IMR-90 (cell line): ENCODE measurements around the gene AASS. TPM values are rescaled to one million over a fixed set of nuclear protein-coding genes. Genes with fewer than 3 reads are reported as not detected.

Experiments used
- ATAC-seq: fragments of 200-7000 bp; cut with Tn5 transposase; 2 replicates; pipeline ENCODE4 v1.9.1; 2020; ENCODE audit warnings: low read depth, mild to moderate bottlenecking, moderate library complexity
- Bru-seq: library from RNA; stranded (reverse); fragments of 400-500 nt; gene quantifications from one replicate; lab custom pipeline; 2021; lab: Mats Ljungman, UMichigan
- BruChase-seq, 2 experiments: library from RNA; stranded (reverse); fragments of 400-500 nt; gene quantifications; one replicate each; lab custom pipeline; 2021; lab: Mats Ljungman, UMichigan
- BruUV-seq: library from RNA; stranded (reverse); fragments of 400-500 nt; replicated peaks from 2 replicates; lab custom pipeline; 2021; lab: Mats Ljungman, UMichigan
- CTCF ChIA-PET: fragments of 300-600 bp; formaldehyde crosslinking; extraction: SDS; loops from one replicate; lab custom pipeline; 2021; ENCODE audit warnings: antibody characterized with exemption; lab: Yijun Ruan, JAX
- POLR2A ChIA-PET: fragments of 300-600 bp; sonication (Branson Sonifier 250); formaldehyde crosslinking; loops from one replicate; lab custom pipeline; 2022; ENCODE audit warnings: antibody characterized with exemption; ENCODE audit not compliant: unreplicated experiment; lab: Charles Lee
- DNase-seq: peaks from one replicate; pipeline ENCODE4 v3.0.0; 2013
- H2AFZ ChIP-seq: replicated peaks from 2 replicates; pipeline ENCODE3; 2013; ENCODE audit warnings: low read length, mild to moderate bottlenecking; ENCODE audit not compliant: poor library complexity
- H2AK5ac ChIP-seq: 2 replicates; pipeline ENCODE4 v1.6.1; 2013; ENCODE audit warnings: low read depth, low read length, inconsistent platforms
- H2AK9ac ChIP-seq: replicated peaks from 2 replicates; pipeline ENCODE3; 2013; ENCODE audit warnings: mild to moderate bottlenecking, low read depth, low read length, moderate library complexity; ENCODE audit not compliant: poor library complexity
- H2BK120ac ChIP-seq: 2 replicates; pipeline ENCODE4 v1.6.1; 2013; ENCODE audit warnings: low read depth, low read length, inconsistent platforms
- H2BK15ac ChIP-seq: 3 replicates; pipeline ENCODE4 v1.6.1; 2013; ENCODE audit warnings: low read depth, low read length, inconsistent platforms
- H2BK20ac ChIP-seq: 2 replicates; pipeline ENCODE4 v1.6.1; 2013; ENCODE audit warnings: low read depth, mild to moderate bottlenecking, inconsistent platforms, low read length, moderate library complexity
- H2BK5ac ChIP-seq: 2 replicates; pipeline ENCODE4 v1.6.1; 2013; ENCODE audit warnings: mild to moderate bottlenecking, low read depth, low read length, inconsistent platforms; ENCODE audit not compliant: poor library complexity, severe bottlenecking
- H3K14ac ChIP-seq: replicated peaks from 2 replicates; pipeline ENCODE4 v1.6.1; 2013; ENCODE audit warnings: low read depth, low read length, inconsistent platforms
- H3K18ac ChIP-seq: 2 replicates; pipeline ENCODE4 v1.6.1; 2013; ENCODE audit warnings: low read depth, low read length, control low read depth
- H3K23ac ChIP-seq: 2 replicates; pipeline ENCODE4 v1.6.1; 2013; ENCODE audit warnings: low read depth, low read length, inconsistent platforms
- H3K27ac ChIP-seq: 2 replicates; pipeline ENCODE4 v1.5.1; 2013; ENCODE audit warnings: mild to moderate bottlenecking, control low read depth, low read length; ENCODE audit not compliant: insufficient read depth
- H3K27me3 ChIP-seq: 2 replicates; pipeline ENCODE4 v1.6.1; 2013; ENCODE audit warnings: low read length; ENCODE audit not compliant: control insufficient read depth, insufficient read depth
- H3K36me3 ChIP-seq: 2 replicates; pipeline ENCODE4 v1.6.1; 2013; ENCODE audit warnings: low read length, mixed read lengths; ENCODE audit not compliant: control insufficient read depth, insufficient read depth
- H3K4ac ChIP-seq: 2 replicates; pipeline ENCODE4 v1.6.1; 2013; ENCODE audit warnings: low read depth, low read length, inconsistent platforms
- H3K4me1 ChIP-seq: 2 replicates; pipeline ENCODE4 v1.6.1; 2013; ENCODE audit warnings: low read length, mixed read lengths; ENCODE audit not compliant: control insufficient read depth, insufficient read depth
- H3K4me2 ChIP-seq: 2 replicates; pipeline ENCODE4 v1.6.1; 2013; ENCODE audit warnings: low read depth, mild to moderate bottlenecking, control low read depth, low read length, moderate library complexity
- H3K4me3 ChIP-seq: 2 replicates; pipeline ENCODE4 v1.5.1; 2013; ENCODE audit warnings: low read depth, mild to moderate bottlenecking, control low read depth, low read length, moderate library complexity; ENCODE audit not compliant: insufficient read depth
- H3K56ac ChIP-seq: 2 replicates; pipeline ENCODE4 v1.6.1; 2013; ENCODE audit warnings: low read length, inconsistent platforms; ENCODE audit not compliant: insufficient read depth; ENCODE audit errors: extremely low read depth
- H3K79me1 ChIP-seq, 2 experiments: 2 replicates each; pipeline ENCODE4 v1.6.1; 2013; ENCODE audit warnings: low read length in 2 of 2, inconsistent platforms in 1 of 2, low read depth in 1 of 2
- H3K9ac ChIP-seq: 2 replicates; pipeline ENCODE4 v1.6.1; 2013; ENCODE audit warnings: low read depth, low read length, control low read depth
- H3K9me1 ChIP-seq: 2 replicates; pipeline ENCODE4 v1.6.1; 2013; ENCODE audit warnings: low read length, inconsistent platforms; ENCODE audit not compliant: insufficient read depth
- H3K9me3 ChIP-seq: 2 replicates; pipeline ENCODE4 v1.6.1; 2013; ENCODE audit warnings: low read length; ENCODE audit not compliant: control insufficient read depth, insufficient read depth
- H4K20me1 ChIP-seq: 2 replicates; pipeline ENCODE4 v1.6.1; 2013; ENCODE audit warnings: low read length, inconsistent platforms; ENCODE audit not compliant: insufficient read depth
- H4K5ac ChIP-seq: 2 replicates; pipeline ENCODE4 v1.6.1; 2013; ENCODE audit warnings: mild to moderate bottlenecking, low read depth, low read length, control low read depth
- H4K8ac ChIP-seq, 2 experiments: 2 replicates each; pipeline ENCODE4 v1.6.1; 2013; ENCODE audit warnings: low read depth in 2 of 2, low read length in 2 of 2, control low read depth in 1 of 2, inconsistent platforms in 1 of 2
- H4K91ac ChIP-seq: 2 replicates; pipeline ENCODE4 v1.6.1; 2013; ENCODE audit warnings: low read depth, low read length, inconsistent platforms; ENCODE audit not compliant: insufficient read depth
- CEBPB ChIP-seq: IDR thresholded peaks from 2 replicates; pipeline ENCODE4 v1.6.1; 2012; ENCODE audit warnings: low read depth, low read length, improper control_type of control experiment
- MAFK ChIP-seq: IDR thresholded peaks from 2 replicates; pipeline ENCODE4 v1.6.1; 2012; ENCODE audit warnings: low read depth, low read length, improper control_type of control experiment
- MAZ ChIP-seq: IDR thresholded peaks from 2 replicates; pipeline ENCODE4 v1.6.1; 2012; ENCODE audit warnings: low read depth, mild to moderate bottlenecking, low read length, improper control_type of control experiment, moderate library complexity, borderline replicate concordance
- MXI1 ChIP-seq: IDR thresholded peaks from 2 replicates; pipeline ENCODE4 v1.6.1; 2012; ENCODE audit warnings: low read depth, mild to moderate bottlenecking, low read length, moderate library complexity, borderline replicate concordance
- NFE2L2 ChIP-seq: fragments of 150-350 bp; IDR thresholded peaks from 2 replicates; pipeline ENCODE4 v1.6.1; 2016; ENCODE audit warnings: low read depth, mild to moderate bottlenecking, low read length
- POLR2A ChIP-seq: IDR thresholded peaks from 2 replicates; pipeline ENCODE4 v1.6.1; 2012; ENCODE audit warnings: mild to moderate bottlenecking, low read depth, low read length
- RFX5 ChIP-seq: IDR thresholded peaks from 2 replicates; pipeline ENCODE4 v1.8.0; 2012; ENCODE audit warnings: low read depth, mild to moderate bottlenecking, low read length, moderate library complexity
- WGBS, 2 experiments: methylation state at CpG; one replicate each; pipeline versions ENCODE4 v1.1.5 to v1.1.7; 2013; ENCODE audit warnings: missing lambda C conversion rate in 2 of 2; ENCODE audit not compliant: insufficient read length in 1 of 2; ENCODE audit errors: extremely low coverage in 2 of 2; 5-methylcytosine and 5-hydroxymethylcytosine counted together
- dilution Hi-C: fragments of 300-500 bp; cut with HindIII; formaldehyde crosslinking; loops from one replicate; pipeline ENCODE4 v1.14.3; 2018; ENCODE audit warnings: low sequenced_read_pairs; ENCODE audit not compliant: unreplicated experiment
- in situ Hi-C: fragments of 300-500 bp; cut with MboI; formaldehyde crosslinking; loops from 3 replicates; pipeline ENCODE4 v1.14.3; 2019; ENCODE audit warnings: low sequenced_read_pairs, inconsistent platforms, mixed read lengths
- intact Hi-C: fragments of 100-400 bp; cut with micrococcal nuclease; formaldehyde crosslinking; loops from 2 replicates; pipeline ENCODE4 v1.10.0; 2022
- long read RNA-seq: library from polyadenylated mRNA; unstranded; transcript quantifications from one replicate; pipeline ENCODE4 v2.0.0, GENCODE V29; 2021; ENCODE audit not compliant: unreplicated experiment
- polyA plus RNA-seq, 3 experiments: library from polyadenylated mRNA; depleted of rRNA; stranded (reverse); fragments of >200 nt; gene quantifications; 2 replicates each; pipeline ENCODE4 v1.2.3, GENCODE V29; 2012; ENCODE audit warnings: low replicate concordance in 1 of 3
- total RNA-seq: library from RNA; depleted of rRNA; stranded (reverse); fragments of >200 nt; gene quantifications from 2 replicates; pipeline ENCODE4 v1.2.3, GENCODE V29; 2012; rRNA removed

Gene AASS
- total RNA-seq (12.9 and 15.0 TPM in 2 replicates), polyA plus RNA-seq (2012; rRNA removed) (4.7 and 6.1 TPM in 2 replicates), Bru-seq, nascent RNA (percentile 73 among the genes with signal in this experiment), BruChase-seq, experiment 1, labeled RNA remaining after a 6-hour chase (percentile 72 among the genes with signal in this experiment), BruChase-seq, experiment 2, labeled RNA remaining after a 2-hour chase (percentile 73 among the genes with signal in this experiment)
- 0.52 and 0.96 TPM in 2 replicates for polyA plus RNA-seq (2012; cell fraction: cytosol; rRNA removed)
- 2.8 and 22.2 TPM in 2 replicates for polyA plus RNA-seq (2012; cell fraction: nucleus; rRNA removed; ENCODE audit: low replicate concordance)
- long read RNA-seq, transcript AASS-203 (24 exons, 3,163 nt) = major isoform, 8 of 11 reads
- long read RNA-seq, partial matches to known transcripts = 3 of 11 reads
- long read RNA-seq, other reads (novel, unspliced or antisense) = 0 of 11 reads

DNA sequence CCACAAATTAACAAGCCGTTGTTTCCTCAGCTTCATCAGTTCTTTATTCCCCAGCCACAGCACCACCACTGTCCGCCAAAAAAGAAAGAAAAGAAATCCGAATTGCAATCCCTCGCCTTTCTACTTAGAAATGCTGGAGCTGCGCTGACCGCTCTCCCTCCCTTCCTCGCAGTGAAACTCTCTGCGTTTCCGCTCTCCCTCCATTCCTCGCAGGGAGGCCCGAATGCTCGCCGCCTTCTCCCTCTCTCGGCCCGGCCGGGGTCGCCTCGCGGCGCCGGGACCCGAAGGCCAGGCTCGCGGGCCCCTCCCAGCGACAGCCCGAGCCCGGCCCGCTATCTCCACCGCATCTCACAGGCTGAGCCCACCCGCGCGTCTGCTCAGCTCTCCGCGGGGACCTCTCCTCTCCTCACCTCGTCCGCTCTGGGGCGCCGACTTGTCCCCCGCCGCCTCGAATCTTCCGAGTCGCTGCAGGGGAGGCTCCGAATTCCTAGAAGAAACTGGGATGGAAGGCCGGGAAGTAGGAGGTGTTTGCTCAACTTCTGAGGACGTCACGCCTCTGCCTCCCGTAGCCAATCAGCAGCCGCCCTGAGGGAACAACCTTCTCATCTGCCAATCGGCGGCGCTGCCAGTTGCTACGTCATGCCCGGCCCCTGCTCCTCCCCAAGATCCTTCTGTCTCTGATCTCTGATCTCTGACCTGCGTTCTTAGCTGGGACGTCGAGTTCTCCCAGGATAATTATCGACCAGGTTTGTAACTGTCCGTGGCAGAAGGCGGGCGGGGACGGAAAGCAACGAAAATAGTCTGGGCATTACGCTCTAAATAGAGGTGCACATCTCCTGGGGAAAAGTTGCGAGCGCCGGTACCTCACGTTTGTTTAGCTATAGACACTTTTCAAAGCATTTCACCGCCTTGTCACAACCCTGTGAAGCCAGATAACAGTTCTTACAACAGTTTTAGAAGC lies at the start of gene AASS:
Gene AASS, minus strand, starts transcription at position 499 of the 961 bp plus-strand sequence. CDS start 10,523 bp downstream, outside the sequence.
- peaks cover 5 to 27% of the 10 kb centered on the region in 2 experiments for H3K79me1 ChIP-seq
- peak within 1 kb of the TSS; percentile 40 for H3K4ac ChIP-seq
- in situ Hi-C loops = no loop called here
- ChIA-PET POLR2A (no interaction called here), CTCF (interaction anchor here (0.6 kb wide), 1 partner anchor 21 kb away, joined by 3 read pairs; no protein-coding TSS in a partner anchor)
- peak within 1 kb of the TSS; percentile 89 for H3K23ac ChIP-seq
- H3K27ac ChIP-seq = peak within 1 kb of the TSS; percentile 66
- no peaks in the 10 kb centered on the region for H3K27me3 ChIP-seq
- no peak within 1 kb of the TSS for H4K91ac ChIP-seq
- intact Hi-C loops = no loop called here
- H3K4me1 ChIP-seq = peaks cover 2% of the 10 kb centered on the region; the same call in 1 of the 2 replicates
- no peak within 1 kb of the TSS; the same call in 1 of the 2 replicates for H3K18ac ChIP-seq
- H3K56ac ChIP-seq = peak within 1 kb of the TSS; percentile 41; the same call in 1 of the 2 replicates
- TF ChIP-seq POLR2A (peak; percentile 66), RFX5 (peak; percentile 69), MAFK (no peak), MXI1 (no peak), CEBPB (peak; percentile 88), NFE2L2 (no peak), MAZ (peak; percentile 11; the same call in 1 of the 2 replicates)
- 0% methylated on average over 9 of the region's 69 CpGs; no CpG with 5 or more reads in 1 of the 2 experiments for WGBS, 2 experiments
- H2AFZ ChIP-seq = peak within 1 kb of the TSS; percentile 96
- H3K9me3 ChIP-seq = no peaks in the 10 kb centered on the region
- peak within 1 kb of the TSS; percentile 64 for H3K4me3 ChIP-seq
- peak within 1 kb of the TSS; percentile 43 to 74; a peak in 1 of 4 replicates for H4K8ac ChIP-seq
- peak within 1 kb of the TSS; percentile 38; the same call in 1 of the 2 replicates for H3K14ac ChIP-seq
- BruUV-seq = no TSS peak
- peak within 1 kb of the TSS; percentile 60 for H3K9ac ChIP-seq
- peak within 1 kb of the TSS; percentile 74 for H4K5ac ChIP-seq
- dilution Hi-C loops = no loop called here
- H2BK15ac ChIP-seq = no peak within 1 kb of the TSS
- no peak within 1 kb of the TSS for H2BK20ac ChIP-seq
- DNase-seq (peak; percentile 94), ATAC-seq (peak; percentile 97)
- peak within 1 kb of the TSS; percentile 93 for H3K4me2 ChIP-seq
- H2AK9ac ChIP-seq = peak within 1 kb of the TSS; percentile 77
- no peak within 1 kb of the TSS for H2AK5ac ChIP-seq
- H2BK120ac ChIP-seq = 0 out of 2 replicates have a peak within 1 kb of the TSS, but pooled peaks have one; percentile 18
- no peaks in the 10 kb centered on the region for H3K9me1 ChIP-seq
- no peaks in the 10 kb centered on the region for H3K36me3 ChIP-seq
- no peaks in the 10 kb centered on the region; the same call in 1 of the 2 replicates for H4K20me1 ChIP-seq
- H2BK5ac ChIP-seq = peak within 1 kb of the TSS; percentile 17
